NAMALWA (cell line): ENCODE measurements around the gene AK4.

ENCODE experiments used
- DNase-seq: peaks from one replicate; pipeline ENCODE4 v3.0.0-alpha.2; 2015; ENCODE audit warnings: low spot score

AK4 gene

GRCh38 chr1:65250826-65251225 is 102.8 kb downstream of the AK4 start:
- no peak for DNase-seq

- DNase-seq = no peak
Observed at GRCh38 chr1:65253800-65254319, 105.9 kb downstream of the AK4 start.

- peak; percentile 89 for DNase-seq
Observed at GRCh38 chr1:65254320-65255034, 106.5 kb downstream of the AK4 start.

- no peak for DNase-seq
Observed at GRCh38 chr1:65255035-65255655, 107.1 kb downstream of the AK4 start.

- DNase-seq = no peak
Observed at GRCh38 chr1:65255656-65256050, 107.7 kb downstream of the AK4 start.

GRCh38 chr1:65256860-65257708 is 109.1 kb downstream of the AK4 start:
- DNase-seq = no peak

GRCh38 chr1:65258106-65258505 is 110.1 kb downstream of the AK4 start:
- DNase-seq = no peak

- no peak for DNase-seq
Observed at GRCh38 chr1:65259816-65260215, 111.8 kb downstream of the AK4 start.

- DNase-seq = no peak
Observed at GRCh38 chr1:65260851-65261473, 113.0 kb downstream of the AK4 start.

- no peak for DNase-seq
Observed at GRCh38 chr1:65263286-65263685, 115.3 kb downstream of the AK4 start.

GRCh38 chr1:65264197-65264929 is 116.4 kb downstream of the AK4 start:
- DNase-seq = no peak

GRCh38 chr1:65265296-65265650 is 117.3 kb downstream of the AK4 start:
- no peak for DNase-seq

GRCh38 chr1:65265651-65266351 is 117.8 kb downstream of the AK4 start:
- DNase-seq = no peak

GRCh38 chr1:65266476-65266875 is 118.5 kb downstream of the AK4 start:
- no peak for DNase-seq

- no peak for DNase-seq
Observed at GRCh38 chr1:65267271-65267670, 119.3 kb downstream of the AK4 start.

- DNase-seq = no peak
Observed at GRCh38 chr1:65267683-65268082, 119.7 kb downstream of the AK4 start.

GRCh38 chr1:65269612-65270011 is 121.6 kb downstream of the AK4 start:
- no peak for DNase-seq

GRCh38 chr1:65276197-65276939 is 128.4 kb downstream of the AK4 start:
- DNase-seq = no peak

- DNase-seq = no peak
Observed at GRCh38 chr1:65277605-65278347, 129.8 kb downstream of the AK4 start.
